GM08714 (cell line): ENCODE measurements around the gene SHH.

Experiments
- H3K4me3 ChIP-seq: fragments of 200-500 bp; sonication (Bioruptor generic); 2 replicates; pipeline ENCODE4 v1.5.1; 2014; ENCODE audit warnings: mild to moderate bottlenecking, low read length, inconsistent platforms
- ZNF274 ChIP-seq: IDR thresholded peaks from 2 replicates; pipeline ENCODE4 v1.6.1; 2012; ENCODE audit warnings: mild to moderate bottlenecking, low read depth, low read length

Gene SHH

DNA sequence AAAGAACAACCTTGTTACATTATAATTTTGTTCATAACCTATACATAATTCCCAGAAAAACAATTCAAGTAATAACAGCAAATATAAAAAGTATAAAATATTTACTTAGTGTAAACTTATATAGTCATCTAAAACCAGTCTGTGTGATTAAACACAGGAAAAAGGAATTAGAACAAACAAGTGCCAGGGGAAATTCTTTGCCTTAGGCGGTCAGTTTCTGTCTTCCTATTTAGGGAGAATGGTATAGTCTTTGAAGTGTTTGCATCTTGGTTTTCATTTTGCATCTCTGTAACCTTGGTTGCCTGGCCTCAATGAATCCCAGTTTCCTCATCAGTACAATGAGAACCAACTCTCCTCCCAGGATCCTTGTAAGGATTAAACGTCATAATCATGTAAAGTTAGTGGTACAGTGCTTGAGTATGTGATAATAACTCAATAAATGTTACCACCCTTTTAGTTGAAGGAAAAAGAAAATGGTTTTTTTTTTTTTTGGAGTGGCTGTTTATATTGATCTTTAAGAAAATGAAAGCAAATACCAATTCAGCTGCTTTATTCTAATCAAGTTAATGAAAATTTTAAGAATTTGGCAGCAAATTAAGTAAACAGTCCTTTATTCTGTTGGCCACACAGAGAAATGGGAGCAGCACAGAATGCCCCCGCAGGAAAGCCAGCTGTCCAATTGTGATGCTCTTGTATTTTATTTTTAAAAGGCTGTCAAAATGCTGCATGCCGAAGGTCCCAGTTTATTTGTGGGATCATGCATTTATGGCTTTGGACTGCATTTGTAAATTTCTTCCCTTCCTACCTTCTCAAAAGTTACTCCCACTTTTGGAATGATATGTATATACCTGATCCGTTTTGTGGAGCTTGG lies 61.8 kb downstream of the SHH start:
- TF ChIP-seq ZNF274 = no peak
- no peak overlapping the region for H3K4me3 ChIP-seq
